GM23338 (cell line): Measurements from ENCODE around the gene CNTN3. TPM values are rescaled to one million over a fixed set of nuclear protein-coding genes. Genes with fewer than 3 reads are reported as not detected.

Source experiments
- ATAC-seq: fragments of 200-7000 bp; cut with Tn5 transposase; 3 replicates; pipeline ENCODE4 v1.9.1; 2020
- DNase-seq: peaks from one replicate; pipeline ENCODE4 v3.0.0-alpha.2; 2015; ENCODE audit warnings: low spot score
- H2AFZ ChIP-seq: fragments of 200-600 bp; sonication (generic); 2 replicates; pipeline ENCODE4 v1.8.0; 2016; ENCODE audit warnings: antibody characterized with exemption, mild to moderate bottlenecking, moderate library complexity
- H3F3A ChIP-seq: fragments of 200-600 bp; sonication (generic); replicated peaks from 2 replicates; pipeline ENCODE4 v1.8.0; 2017; ENCODE audit warnings: antibody characterized with exemption, mixed run types, low read depth
- H3K27ac ChIP-seq: fragments of 200-600 bp; sonication (generic); 2 replicates; pipeline ENCODE4 v1.6.1; 2016; ENCODE audit warnings: low read depth
- H3K27me3 ChIP-seq: fragments of 200-600 bp; sonication (generic); 2 replicates; pipeline ENCODE4 v1.8.0; 2016; ENCODE audit warnings: mild to moderate bottlenecking, mixed run types, moderate library complexity; ENCODE audit not compliant: insufficient read depth
- H3K36me3 ChIP-seq: fragments of 200-600 bp; sonication (generic); 2 replicates; pipeline ENCODE4 v1.8.0; 2016; ENCODE audit warnings: mild to moderate bottlenecking; ENCODE audit not compliant: insufficient read depth
- H3K4me1 ChIP-seq: fragments of 200-600 bp; sonication (generic); 2 replicates; pipeline ENCODE4 v1.8.0; 2016; ENCODE audit warnings: mild to moderate bottlenecking, moderate library complexity; ENCODE audit not compliant: insufficient read depth
- H3K4me2 ChIP-seq: fragments of 200-600 bp; sonication (generic); 2 replicates; pipeline ENCODE4 v1.7.1; 2017; ENCODE audit warnings: mixed run types
- H3K4me3 ChIP-seq: fragments of 200-600 bp; sonication (generic); 2 replicates; pipeline ENCODE4 v1.6.1; 2016; ENCODE audit warnings: mixed run types
- H3K79me2 ChIP-seq: fragments of 200-600 bp; sonication (generic); replicated peaks from 2 replicates; pipeline ENCODE4 v1.8.0; 2017; ENCODE audit warnings: mild to moderate bottlenecking; ENCODE audit not compliant: insufficient read depth
- H3K9me2 ChIP-seq: fragments of 200-600 bp; sonication (generic); 2 replicates; pipeline ENCODE4 v1.8.0; 2017; ENCODE audit not compliant: insufficient read depth
- H4K20me1 ChIP-seq: fragments of 200-600 bp; sonication (generic); replicated peaks from 2 replicates; pipeline ENCODE4 v1.8.0; 2017; ENCODE audit warnings: mild to moderate bottlenecking; ENCODE audit not compliant: insufficient read depth
- H3K27ac Mint-ChIP-seq: 2 replicates; pipeline ENCODE4 v1.8.0; 2020; ENCODE audit warnings: inconsistent platforms, mild to moderate bottlenecking, moderate library complexity, mixed read lengths
- H3K27me3 Mint-ChIP-seq: 3 replicates; pipeline ENCODE4 v1.8.0; 2022; ENCODE audit warnings: low read depth, mild to moderate bottlenecking, moderate library complexity, mixed read lengths, inconsistent platforms; ENCODE audit not compliant: insufficient read depth, poor library complexity
- H3K36me3 Mint-ChIP-seq: 3 replicates; pipeline ENCODE4 v1.8.0; 2021; ENCODE audit warnings: low read depth, mild to moderate bottlenecking, inconsistent platforms, moderate library complexity, mixed read lengths
- H3K4me1 Mint-ChIP-seq: 3 replicates; pipeline ENCODE4 v1.8.0; 2020; ENCODE audit warnings: mild to moderate bottlenecking, inconsistent platforms, mixed read lengths
- H3K4me3 Mint-ChIP-seq: 3 replicates; pipeline ENCODE4 v1.8.0; 2021; ENCODE audit warnings: moderate library complexity, mild to moderate bottlenecking, inconsistent platforms, mixed read lengths
- H3K9me3 Mint-ChIP-seq: 3 replicates; pipeline ENCODE4 v1.8.0; 2020; ENCODE audit warnings: moderate library complexity, mild to moderate bottlenecking, inconsistent platforms, mixed read lengths
- CREB1 ChIP-seq: fragments of 250-450 bp; sonication (Bioruptor Pico); IDR thresholded peaks from 2 replicates; pipeline ENCODE4 v1.5.0; 2020; ENCODE audit warnings: low read depth, mild to moderate bottlenecking, moderate library complexity
- CTCF ChIP-seq, 2 experiments: fragments of 200-600 bp in 1 of 2; sonication (generic) in 1 of 2; conservative IDR thresholded peaks; 2 replicates each; pipeline versions ENCODE4 v1.5.1 to v1.6.1; 2016 to 2017; ENCODE audit warnings: antibody characterized with exemption in 2 of 2, low read depth in 2 of 2, mild to moderate bottlenecking in 2 of 2, moderate library complexity in 1 of 2
- ETS1 ChIP-seq: IDR thresholded peaks from 2 replicates; pipeline ENCODE4 v1.6.1; 2016; ENCODE audit warnings: antibody characterized with exemption
- EZH2 ChIP-seq: fragments of 200-600 bp; sonication (generic); IDR thresholded peaks from one replicate; pipeline ENCODE4 v1.8.0; 2017; ENCODE audit warnings: antibody characterized with exemption, mild to moderate bottlenecking, low read depth; ENCODE audit not compliant: unreplicated experiment
- EZH2phosphoT487 ChIP-seq: fragments of 200-600 bp; sonication (generic); IDR thresholded peaks from one replicate; pipeline ENCODE4 v1.8.1; 2018; ENCODE audit warnings: antibody characterized with exemption; ENCODE audit not compliant: unreplicated experiment
- JUNB ChIP-seq: IDR thresholded peaks from one replicate; pipeline ENCODE4 v1.6.1; 2016; ENCODE audit warnings: antibody characterized with exemption; ENCODE audit not compliant: unreplicated experiment
- NANOG ChIP-seq: IDR thresholded peaks from 2 replicates; pipeline ENCODE4 v1.6.1; 2016; ENCODE audit warnings: antibody characterized with exemption, borderline replicate concordance
- POLR2AphosphoS5 ChIP-seq: IDR thresholded peaks from 2 replicates; pipeline ENCODE4 v1.6.1; 2016; ENCODE audit warnings: antibody characterized with exemption, low read depth
- STAT1 ChIP-seq: IDR thresholded peaks from one replicate; pipeline ENCODE4 v1.6.1; 2016; ENCODE audit warnings: antibody characterized with exemption; ENCODE audit not compliant: unreplicated experiment
- ZNF114 ChIP-seq: fragments of 250-450 bp; sonication (Bioruptor Pico); IDR thresholded peaks from 2 replicates; pipeline ENCODE4 v1.5.0; 2020; ENCODE audit warnings: mild to moderate bottlenecking, moderate library complexity
- ZNF331 ChIP-seq: fragments of 250-450 bp; sonication (Bioruptor Pico); IDR thresholded peaks from 2 replicates; pipeline ENCODE4 v1.5.0; 2020; ENCODE audit warnings: low read depth, mild to moderate bottlenecking, moderate library complexity
- polyA plus RNA-seq: library from polyadenylated mRNA; unstranded; fragments of >200 nt; fragmentation: Nextera tagmentation; extraction: Ambion mirVana; gene quantifications from 2 replicates; pipeline ENCODE4 v1.2.1, GENCODE V29; 2016
- total RNA-seq: library from RNA; depleted of rRNA; stranded (reverse); fragments of >200 nt; shearing (Covaris generic); gene quantifications from 2 replicates; pipeline ENCODE4 v1.2.3, GENCODE V29; 2014
- TF ChIP-seq, protein P1 (sequence below): IDR thresholded peaks from one replicate; pipeline ENCODE4 v1.6.1; 2018; ENCODE audit warnings: antibody characterized with exemption; ENCODE audit not compliant: unreplicated experiment
- TF ChIP-seq, protein P2 (sequence below): fragments of 250-450 bp; sonication (Bioruptor Pico); IDR thresholded peaks from 2 replicates; pipeline ENCODE4 v1.5.0; 2020; ENCODE audit warnings: mild to moderate bottlenecking, moderate library complexity

The CNTN3 gene
- total and polyA plus RNA-seq, 2 experiments from 2014 or later, result 0.05 to 0.24 TPM

DNA sequence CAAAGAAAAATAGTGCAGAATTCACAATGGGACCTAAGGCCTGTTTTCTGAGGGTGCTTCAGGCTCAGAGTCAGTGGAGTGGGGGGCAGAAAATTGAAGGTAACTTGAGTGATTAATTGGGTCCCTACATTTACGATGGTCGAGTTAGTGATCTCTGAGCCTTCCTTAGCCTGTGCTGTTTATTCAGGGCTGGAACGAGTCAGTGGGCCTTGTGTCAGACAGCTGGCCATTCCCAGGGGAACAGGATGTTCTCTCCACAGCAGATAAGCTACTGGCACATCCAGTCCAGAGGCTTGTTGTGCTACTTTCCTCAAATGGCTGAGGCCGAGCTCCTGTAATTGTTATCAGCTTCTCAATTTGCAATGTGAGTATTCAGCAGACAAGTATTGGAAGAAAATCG lies 29.2 kb upstream of the CNTN3 start:
- Mint-ChIP-seq H3K36me3 (no peaks in the 10 kb centered on the region), H3K27ac (no peak overlapping the region), H3K4me1 (no peaks in the 10 kb centered on the region), H3K9me3 (no peaks in the 10 kb centered on the region), H3K27me3 (peaks cover 2% of the 10 kb centered on the region), H3K4me3 (no peak overlapping the region)
- Histone ChIP-seq H3K79me2 (no peaks in the 10 kb centered on the region), H3K9me2 (no peaks in the 10 kb centered on the region), H3F3A (no peaks in the 10 kb centered on the region), H3K4me3 (no peak overlapping the region), H4K20me1 (no peaks in the 10 kb centered on the region), H3K27me3 (no peaks in the 10 kb centered on the region), H3K36me3 (no peaks in the 10 kb centered on the region), H2AFZ (no peak overlapping the region), H3K4me2 (no peak overlapping the region), H3K4me1 (no peaks in the 10 kb centered on the region), H3K27ac (no peak overlapping the region)
- DNase-seq, result peak; percentile 8
- peak; percentile 25; the same call in 1 of the 3 replicates for ATAC-seq
- TF ChIP-seq CTCF (conservative IDR thresholded peaks at IDR 0.05; ENCODE audit: low read depth in 2 of 2) (no peak), JUNB (no peak), STAT1 (no peak), NANOG (no peak), POLR2AphosphoS5 (no peak), CREB1 (no peak), ZNF331 (CRISPR knock-in tag) (no peak), ZNF114 (no peak), ETS1 (no peak), EZH2 (no peak), EZH2phosphoT487 (no peak)
- TF ChIP-seq, protein P1, sequence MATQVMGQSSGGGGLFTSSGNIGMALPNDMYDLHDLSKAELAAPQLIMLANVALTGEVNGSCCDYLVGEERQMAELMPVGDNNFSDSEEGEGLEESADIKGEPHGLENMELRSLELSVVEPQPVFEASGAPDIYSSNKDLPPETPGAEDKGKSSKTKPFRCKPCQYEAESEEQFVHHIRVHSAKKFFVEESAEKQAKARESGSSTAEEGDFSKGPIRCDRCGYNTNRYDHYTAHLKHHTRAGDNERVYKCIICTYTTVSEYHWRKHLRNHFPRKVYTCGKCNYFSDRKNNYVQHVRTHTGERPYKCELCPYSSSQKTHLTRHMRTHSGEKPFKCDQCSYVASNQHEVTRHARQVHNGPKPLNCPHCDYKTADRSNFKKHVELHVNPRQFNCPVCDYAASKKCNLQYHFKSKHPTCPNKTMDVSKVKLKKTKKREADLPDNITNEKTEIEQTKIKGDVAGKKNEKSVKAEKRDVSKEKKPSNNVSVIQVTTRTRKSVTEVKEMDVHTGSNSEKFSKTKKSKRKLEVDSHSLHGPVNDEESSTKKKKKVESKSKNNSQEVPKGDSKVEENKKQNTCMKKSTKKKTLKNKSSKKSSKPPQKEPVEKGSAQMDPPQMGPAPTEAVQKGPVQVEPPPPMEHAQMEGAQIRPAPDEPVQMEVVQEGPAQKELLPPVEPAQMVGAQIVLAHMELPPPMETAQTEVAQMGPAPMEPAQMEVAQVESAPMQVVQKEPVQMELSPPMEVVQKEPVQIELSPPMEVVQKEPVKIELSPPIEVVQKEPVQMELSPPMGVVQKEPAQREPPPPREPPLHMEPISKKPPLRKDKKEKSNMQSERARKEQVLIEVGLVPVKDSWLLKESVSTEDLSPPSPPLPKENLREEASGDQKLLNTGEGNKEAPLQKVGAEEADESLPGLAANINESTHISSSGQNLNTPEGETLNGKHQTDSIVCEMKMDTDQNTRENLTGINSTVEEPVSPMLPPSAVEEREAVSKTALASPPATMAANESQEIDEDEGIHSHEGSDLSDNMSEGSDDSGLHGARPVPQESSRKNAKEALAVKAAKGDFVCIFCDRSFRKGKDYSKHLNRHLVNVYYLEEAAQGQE, result no peak
- TF ChIP-seq, protein P2, sequence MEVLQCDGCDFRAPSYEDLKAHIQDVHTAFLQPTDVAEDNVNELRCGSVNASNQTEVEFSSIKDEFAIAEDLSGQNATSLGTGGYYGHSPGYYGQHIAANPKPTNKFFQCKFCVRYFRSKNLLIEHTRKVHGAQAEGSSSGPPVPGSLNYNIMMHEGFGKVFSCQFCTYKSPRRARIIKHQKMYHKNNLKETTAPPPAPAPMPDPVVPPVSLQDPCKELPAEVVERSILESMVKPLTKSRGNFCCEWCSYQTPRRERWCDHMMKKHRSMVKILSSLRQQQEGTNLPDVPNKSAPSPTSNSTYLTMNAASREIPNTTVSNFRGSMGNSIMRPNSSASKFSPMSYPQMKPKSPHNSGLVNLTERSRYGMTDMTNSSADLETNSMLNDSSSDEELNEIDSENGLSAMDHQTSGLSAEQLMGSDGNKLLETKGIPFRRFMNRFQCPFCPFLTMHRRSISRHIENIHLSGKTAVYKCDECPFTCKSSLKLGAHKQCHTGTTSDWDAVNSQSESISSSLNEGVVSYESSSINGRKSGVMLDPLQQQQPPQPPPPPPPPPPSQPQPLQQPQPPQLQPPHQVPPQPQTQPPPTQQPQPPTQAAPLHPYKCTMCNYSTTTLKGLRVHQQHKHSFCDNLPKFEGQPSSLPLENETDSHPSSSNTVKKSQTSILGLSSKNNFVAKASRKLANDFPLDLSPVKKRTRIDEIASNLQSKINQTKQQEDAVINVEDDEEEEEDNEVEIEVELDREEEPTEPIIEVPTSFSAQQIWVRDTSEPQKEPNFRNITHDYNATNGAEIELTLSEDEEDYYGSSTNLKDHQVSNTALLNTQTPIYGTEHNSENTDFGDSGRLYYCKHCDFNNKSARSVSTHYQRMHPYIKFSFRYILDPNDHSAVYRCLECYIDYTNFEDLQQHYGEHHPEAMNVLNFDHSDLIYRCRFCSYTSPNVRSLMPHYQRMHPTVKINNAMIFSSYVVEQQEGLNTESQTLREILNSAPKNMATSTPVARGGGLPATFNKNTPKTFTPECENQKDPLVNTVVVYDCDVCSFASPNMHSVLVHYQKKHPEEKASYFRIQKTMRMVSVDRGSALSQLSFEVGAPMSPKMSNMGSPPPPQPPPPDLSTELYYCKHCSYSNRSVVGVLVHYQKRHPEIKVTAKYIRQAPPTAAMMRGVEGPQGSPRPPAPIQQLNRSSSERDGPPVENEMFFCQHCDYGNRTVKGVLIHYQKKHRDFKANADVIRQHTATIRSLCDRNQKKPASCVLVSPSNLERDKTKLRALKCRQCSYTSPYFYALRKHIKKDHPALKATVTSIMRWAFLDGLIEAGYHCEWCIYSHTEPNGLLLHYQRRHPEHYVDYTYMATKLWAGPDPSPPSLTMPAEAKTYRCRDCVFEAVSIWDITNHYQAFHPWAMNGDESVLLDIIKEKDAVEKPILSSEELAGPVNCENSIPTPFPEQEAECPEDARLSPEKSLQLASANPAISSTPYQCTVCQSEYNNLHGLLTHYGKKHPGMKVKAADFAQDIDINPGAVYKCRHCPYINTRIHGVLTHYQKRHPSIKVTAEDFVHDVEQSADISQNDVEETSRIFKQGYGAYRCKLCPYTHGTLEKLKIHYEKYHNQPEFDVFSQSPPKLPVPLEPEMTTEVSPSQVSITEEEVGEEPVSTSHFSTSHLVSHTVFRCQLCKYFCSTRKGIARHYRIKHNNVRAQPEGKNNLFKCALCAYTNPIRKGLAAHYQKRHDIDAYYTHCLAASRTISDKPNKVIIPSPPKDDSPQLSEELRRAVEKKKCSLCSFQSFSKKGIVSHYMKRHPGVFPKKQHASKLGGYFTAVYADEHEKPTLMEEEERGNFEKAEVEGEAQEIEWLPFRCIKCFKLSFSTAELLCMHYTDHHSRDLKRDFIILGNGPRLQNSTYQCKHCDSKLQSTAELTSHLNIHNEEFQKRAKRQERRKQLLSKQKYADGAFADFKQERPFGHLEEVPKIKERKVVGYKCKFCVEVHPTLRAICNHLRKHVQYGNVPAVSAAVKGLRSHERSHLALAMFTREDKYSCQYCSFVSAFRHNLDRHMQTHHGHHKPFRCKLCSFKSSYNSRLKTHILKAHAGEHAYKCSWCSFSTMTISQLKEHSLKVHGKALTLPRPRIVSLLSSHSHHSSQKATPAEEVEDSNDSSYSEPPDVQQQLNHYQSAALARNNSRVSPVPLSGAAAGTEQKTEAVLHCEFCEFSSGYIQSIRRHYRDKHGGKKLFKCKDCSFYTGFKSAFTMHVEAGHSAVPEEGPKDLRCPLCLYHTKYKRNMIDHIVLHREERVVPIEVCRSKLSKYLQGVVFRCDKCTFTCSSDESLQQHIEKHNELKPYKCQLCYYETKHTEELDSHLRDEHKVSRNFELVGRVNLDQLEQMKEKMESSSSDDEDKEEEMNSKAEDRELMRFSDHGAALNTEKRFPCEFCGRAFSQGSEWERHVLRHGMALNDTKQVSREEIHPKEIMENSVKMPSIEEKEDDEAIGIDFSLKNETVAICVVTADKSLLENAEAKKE (CRISPR knock-in tag), result no peak
